OCI-LY7 (cell line): ENCODE data around the gene LDLRAD4. TPM values are rescaled to one million over a fixed set of nuclear protein-coding genes. Genes with fewer than 3 reads are reported as not detected.

ENCODE experiments used
- BruUV-seq: library from RNA; stranded (reverse); fragments of 400-500 nt; replicated peaks from 2 replicates; lab custom pipeline; 2021; lab: Mats Ljungman, UMichigan
- CTCF ChIA-PET: fragments of 300-600 bp; sonication (Branson Sonifier 250); formaldehyde crosslinking; loops from one replicate; lab custom pipeline; 2022; ENCODE audit warnings: antibody characterized with exemption; ENCODE audit not compliant: unreplicated experiment; lab: Charles Lee
- POLR2A ChIA-PET: fragments of 300-600 bp; sonication (Branson Sonifier 250); formaldehyde crosslinking; loops from one replicate; lab custom pipeline; 2022; ENCODE audit warnings: antibody characterized with exemption; lab: Charles Lee
- DNase-seq: peaks from one replicate; pipeline ENCODE4 v3.0.0-alpha.2; 2015; ENCODE audit warnings: low spot score
- H2AFZ ChIP-seq: fragments of 200-600 bp; sonication (generic), shearing (Covaris generic); 2 replicates; pipeline ENCODE4 v1.6.1; 2014; ENCODE audit warnings: mild to moderate bottlenecking, antibody characterized with exemption, low read length, moderate library complexity
- H3K27ac ChIP-seq: fragments of 200-600 bp; sonication (generic); 2 replicates; pipeline ENCODE4 v1.5.1; 2014; ENCODE audit warnings: mixed run types, low read depth, mild to moderate bottlenecking, moderate library complexity, low read length, inconsistent platforms; ENCODE audit not compliant: poor library complexity, severe bottlenecking
- H3K36me3 ChIP-seq: fragments of 200-600 bp; sonication (generic); 2 replicates; pipeline ENCODE4 v1.6.1; 2014; ENCODE audit warnings: mild to moderate bottlenecking, antibody characterized with exemption, low read length, moderate library complexity, mixed read lengths; ENCODE audit not compliant: insufficient read depth
- H3K4me1 ChIP-seq: fragments of 200-600 bp; sonication (generic); 2 replicates; pipeline ENCODE4 v1.5.1; 2014; ENCODE audit warnings: mild to moderate bottlenecking, low read length; ENCODE audit not compliant: insufficient read depth, poor library complexity, severe bottlenecking
- H3K4me2 ChIP-seq: fragments of 200-600 bp; sonication (generic); 2 replicates; pipeline ENCODE4 v1.6.1; 2014; ENCODE audit warnings: mild to moderate bottlenecking, low read length
- H3K4me3 ChIP-seq: fragments of 200-600 bp; sonication (generic); 2 replicates; pipeline ENCODE4 v1.5.1; 2014; ENCODE audit warnings: mild to moderate bottlenecking, low read depth, low read length; ENCODE audit not compliant: poor library complexity, severe bottlenecking
- H3K79me2 ChIP-seq: fragments of 200-600 bp; sonication (generic); 2 replicates; pipeline ENCODE4 v1.6.1; 2016; ENCODE audit warnings: low read depth, mild to moderate bottlenecking, low read length, moderate library complexity, mixed read lengths; ENCODE audit not compliant: insufficient read depth
- H3K9me2 ChIP-seq: fragments of 200-600 bp; sonication (generic); 2 replicates; pipeline ENCODE4 v1.6.1; 2016; ENCODE audit warnings: mild to moderate bottlenecking, low read length, mixed read lengths; ENCODE audit not compliant: insufficient read depth
- H3K9me3 ChIP-seq: fragments of 200-600 bp; sonication (generic); 2 replicates; pipeline ENCODE4 v1.6.1; 2014; ENCODE audit warnings: mild to moderate bottlenecking, mixed run types, low read length, mixed read lengths
- H4K20me1 ChIP-seq: fragments of 200-600 bp; sonication (generic); 2 replicates; pipeline ENCODE4 v1.6.1; 2014; ENCODE audit warnings: mild to moderate bottlenecking, antibody characterized with exemption, low read length, moderate library complexity, mixed read lengths; ENCODE audit not compliant: insufficient read depth
- CTCF ChIP-seq: fragments of 200-600 bp; sonication (generic); conservative IDR thresholded peaks from 2 replicates; pipeline ENCODE4 v1.5.1; 2014; ENCODE audit warnings: mild to moderate bottlenecking, antibody characterized with exemption, low read length, moderate library complexity, mixed read lengths
- EZH2phosphoT487 ChIP-seq: fragments of 200-600 bp; sonication (generic); IDR thresholded peaks from 2 replicates; pipeline ENCODE4 v1.6.1; 2018; ENCODE audit warnings: low read depth, borderline replicate concordance, mild to moderate bottlenecking, mixed run types, antibody characterized with exemption, low read length, moderate library complexity, mixed read lengths
- intact Hi-C: fragments of 100-400 bp; cut with micrococcal nuclease; formaldehyde crosslinking; loops from one replicate; pipeline ENCODE4 v1.10.0; 2022; ENCODE audit not compliant: unreplicated experiment
- total RNA-seq, 2 experiments: library from RNA; depleted of rRNA in 1 of 2; stranded (reverse); fragments of >200 nt in 1 of 2; shearing (Covaris generic) in 1 of 2; gene quantifications; 2 replicates each; pipeline ENCODE4 v1.2.3, GENCODE V29; 2014 to 2022

LDLRAD4 gene
- total RNA-seq, 2 experiments from 2014 or later: 26.2 to 43.8 TPM

GRCh38 chr18:13500869-13501542, 282.4 kb downstream of the LDLRAD4 start:
- no TSS peak for BruUV-seq
- Histone ChIP-seq H3K36me3 (no peaks in the 10 kb centered on the region), H3K4me1 (no peaks in the 10 kb centered on the region), H3K9me3 (no peaks in the 10 kb centered on the region), H3K27ac (no peak overlapping the region), H4K20me1 (no peaks in the 10 kb centered on the region), H3K79me2 (no peaks in the 10 kb centered on the region), H3K4me2 (peak overlapping the region; percentile 54; the same call in 1 of the 2 replicates), H3K4me3 (no peak overlapping the region), H2AFZ (no peak overlapping the region), H3K9me2 (no peaks in the 10 kb centered on the region)
- TF ChIP-seq CTCF (no peak), EZH2phosphoT487 (no peak)
- intact Hi-C loops: loop anchor here (10.0 kb wide), 1 partner anchor 86 kb away; no protein-coding TSS in a partner anchor
- ChIA-PET CTCF (no interaction called here), POLR2A (no interaction called here)
- no peak for DNase-seq

GRCh38 chr18:13501543-13501887, 283.0 kb downstream of the LDLRAD4 start:
- TF ChIP-seq CTCF: no peak
- ChIA-PET CTCF (no interaction called here), POLR2A (interaction anchor here (0.7 kb wide), 1 partner anchor 11 kb away, joined by 3 read pairs; no protein-coding TSS in a partner anchor)
- Histone ChIP-seq H4K20me1 (no peaks in the 10 kb centered on the region), H3K9me2 (no peaks in the 10 kb centered on the region), H3K36me3 (no peaks in the 10 kb centered on the region), H3K4me3 (no peak overlapping the region), H3K4me1 (no peaks in the 10 kb centered on the region), H3K79me2 (no peaks in the 10 kb centered on the region), H3K27ac (no peak overlapping the region), H2AFZ (no peak overlapping the region), H3K9me3 (no peaks in the 10 kb centered on the region), H3K4me2 (peak overlapping the region; percentile 54; the same call in 1 of the 2 replicates)
- intact Hi-C loops: loop anchor here (10.0 kb wide), 1 partner anchor 87 kb away; no protein-coding TSS in a partner anchor
- BruUV-seq: no TSS peak
- DNase-seq: no peak

- intact Hi-C loops: loop anchor here (10.0 kb wide), 1 partner anchor 87 kb away; no protein-coding TSS in a partner anchor
- Histone ChIP-seq H3K27ac (no peak overlapping the region), H3K9me3 (no peaks in the 10 kb centered on the region), H3K79me2 (no peaks in the 10 kb centered on the region), H3K4me1 (no peaks in the 10 kb centered on the region), H4K20me1 (no peaks in the 10 kb centered on the region), H3K36me3 (no peaks in the 10 kb centered on the region), H2AFZ (no peak overlapping the region), H3K4me2 (peak overlapping the region; percentile 54; the same call in 1 of the 2 replicates), H3K9me2 (no peaks in the 10 kb centered on the region), H3K4me3 (no peak overlapping the region)
- TF ChIP-seq CTCF (no peak), EZH2phosphoT487 (no peak)
- peak; percentile 22 for DNase-seq
- BruUV-seq: no TSS peak
- CTCF ChIA-PET: no interaction called here
- POLR2A ChIA-PET: interaction anchor here (0.6 to 0.7 kb wide), 2 partner anchors 11 to 36 kb away, joined by 3 to 4 read pairs; no protein-coding TSS in a partner anchor
Measured at GRCh38 chr18:13501891-13502290, 283.3 kb downstream of the LDLRAD4 start.
